Measurements from ENCODE around the gene SMARCD1. TPM values are rescaled to one million over a fixed set of nuclear protein-coding genes. Genes with fewer than 3 reads are reported as not detected.

Gene SMARCD1
- total and polyA plus RNA-seq, 9 of the 15 experiments (the other 6 are each of a cell fraction or from before 2014, with no cell fraction given): 0.86 to 91.7 (median 48.0) TPM

DNA sequence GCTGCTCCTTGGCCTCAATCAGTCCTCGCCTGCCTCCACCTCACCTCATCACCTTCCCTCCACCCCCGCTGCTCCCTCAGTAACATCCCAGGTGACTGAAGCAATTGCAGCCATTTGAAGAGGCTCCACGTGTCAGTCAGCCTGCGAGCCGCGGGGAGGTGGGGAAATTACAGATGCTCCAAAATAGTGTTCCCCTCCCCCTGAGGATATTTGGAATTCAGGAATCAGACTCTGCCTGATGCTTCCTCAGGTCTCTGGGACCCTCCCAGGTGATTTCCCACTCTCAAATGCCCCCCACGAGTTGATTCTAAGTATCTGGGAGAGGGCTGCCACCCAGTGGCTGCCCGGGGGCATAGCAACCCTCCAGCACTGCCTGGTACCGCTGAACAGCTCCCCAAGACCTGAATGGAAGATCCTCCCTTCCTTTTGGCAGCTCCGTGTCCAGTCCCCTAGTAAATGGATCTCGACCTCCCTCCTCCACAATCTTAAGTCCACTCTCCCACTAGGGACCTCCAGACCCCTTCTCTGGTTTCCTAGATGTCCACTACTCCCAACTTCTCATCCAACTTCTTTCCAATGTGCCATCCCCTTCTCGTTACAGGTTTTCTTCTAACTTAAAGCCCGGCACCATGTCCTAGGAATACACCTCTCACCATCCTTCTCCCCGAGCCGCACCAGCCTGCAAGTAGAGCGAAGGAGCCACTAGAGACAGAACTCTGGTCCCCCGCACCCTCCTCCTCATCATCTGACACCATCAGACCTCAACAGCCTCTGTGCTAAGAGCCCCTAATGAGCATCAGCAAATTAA lies 29.1 kb upstream of the SMARCD1 start (continued):
- TF ChIP-seq JUN (IDR thresholded peaks at IDR 0.05; ENCODE audit: borderline replicate concordance, low read depth, low read length): 0 out of 2 replicates have a peak, but pooled peaks have one; percentile 18
- no peak for TF ChIP-seq JUN (CRISPR knock-in tag; IDR thresholded peaks at IDR 0.05; ENCODE audit: borderline replicate concordance)
- no peak for TF ChIP-seq TAF1 (IDR thresholded peaks at IDR 0.05; ENCODE audit: control insufficient read depth, extremely low read depth, insufficient read depth, low read length, severe bottlenecking)
- TF ChIP-seq, protein P1, sequence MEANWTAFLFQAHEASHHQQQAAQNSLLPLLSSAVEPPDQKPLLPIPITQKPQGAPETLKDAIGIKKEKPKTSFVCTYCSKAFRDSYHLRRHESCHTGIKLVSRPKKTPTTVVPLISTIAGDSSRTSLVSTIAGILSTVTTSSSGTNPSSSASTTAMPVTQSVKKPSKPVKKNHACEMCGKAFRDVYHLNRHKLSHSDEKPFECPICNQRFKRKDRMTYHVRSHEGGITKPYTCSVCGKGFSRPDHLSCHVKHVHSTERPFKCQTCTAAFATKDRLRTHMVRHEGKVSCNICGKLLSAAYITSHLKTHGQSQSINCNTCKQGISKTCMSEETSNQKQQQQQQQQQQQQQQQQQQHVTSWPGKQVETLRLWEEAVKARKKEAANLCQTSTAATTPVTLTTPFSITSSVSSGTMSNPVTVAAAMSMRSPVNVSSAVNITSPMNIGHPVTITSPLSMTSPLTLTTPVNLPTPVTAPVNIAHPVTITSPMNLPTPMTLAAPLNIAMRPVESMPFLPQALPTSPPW (CRISPR knock-in tag; IDR thresholded peaks at IDR 0.05): 0 out of 2 replicates have a peak, but pooled peaks have one; percentile 30
- no peak for TF ChIP-seq TRIM24 (IDR thresholded peaks at IDR 0.05)
- peak; percentile 53; the same call in 1 of the 2 replicates for TF ChIP-seq CTBP1 (IDR thresholded peaks at IDR 0.05; ENCODE audit: borderline replicate concordance)
- no peak for TF ChIP-seq NFIC (IDR thresholded peaks at IDR 0.05)
- TF ChIP-seq, protein P2, sequence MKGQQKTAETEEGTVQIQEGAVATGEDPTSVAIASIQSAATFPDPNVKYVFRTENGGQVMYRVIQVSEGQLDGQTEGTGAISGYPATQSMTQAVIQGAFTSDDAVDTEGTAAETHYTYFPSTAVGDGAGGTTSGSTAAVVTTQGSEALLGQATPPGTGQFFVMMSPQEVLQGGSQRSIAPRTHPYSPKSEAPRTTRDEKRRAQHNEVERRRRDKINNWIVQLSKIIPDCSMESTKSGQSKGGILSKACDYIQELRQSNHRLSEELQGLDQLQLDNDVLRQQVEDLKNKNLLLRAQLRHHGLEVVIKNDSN (CRISPR knock-in tag; IDR thresholded peaks at IDR 0.05): peak; percentile 39; the same call in 1 of the 2 replicates
- TF ChIP-seq NBN (IDR thresholded peaks at IDR 0.05; ENCODE audit: low read depth): 0 out of 2 replicates have a peak, but pooled peaks have one; percentile 26
- TF ChIP-seq SMAD1 (IDR thresholded peaks at IDR 0.05; ENCODE audit: low read depth, low read length, partially characterized antibody): no peak
- TF ChIP-seq RAD21 (CRISPR knock-in tag; conservative IDR thresholded peaks at IDR 0.05 in 1 of 2, IDR thresholded peaks at IDR 0.05 in 1 of 2): peak; percentile 96 to 97
- 0 out of 2 replicates have a peak, but pooled peaks have one; percentile 15 for TF ChIP-seq CBFA2T3 (IDR thresholded peaks at IDR 0.05)
- TF ChIP-seq, protein P3, sequence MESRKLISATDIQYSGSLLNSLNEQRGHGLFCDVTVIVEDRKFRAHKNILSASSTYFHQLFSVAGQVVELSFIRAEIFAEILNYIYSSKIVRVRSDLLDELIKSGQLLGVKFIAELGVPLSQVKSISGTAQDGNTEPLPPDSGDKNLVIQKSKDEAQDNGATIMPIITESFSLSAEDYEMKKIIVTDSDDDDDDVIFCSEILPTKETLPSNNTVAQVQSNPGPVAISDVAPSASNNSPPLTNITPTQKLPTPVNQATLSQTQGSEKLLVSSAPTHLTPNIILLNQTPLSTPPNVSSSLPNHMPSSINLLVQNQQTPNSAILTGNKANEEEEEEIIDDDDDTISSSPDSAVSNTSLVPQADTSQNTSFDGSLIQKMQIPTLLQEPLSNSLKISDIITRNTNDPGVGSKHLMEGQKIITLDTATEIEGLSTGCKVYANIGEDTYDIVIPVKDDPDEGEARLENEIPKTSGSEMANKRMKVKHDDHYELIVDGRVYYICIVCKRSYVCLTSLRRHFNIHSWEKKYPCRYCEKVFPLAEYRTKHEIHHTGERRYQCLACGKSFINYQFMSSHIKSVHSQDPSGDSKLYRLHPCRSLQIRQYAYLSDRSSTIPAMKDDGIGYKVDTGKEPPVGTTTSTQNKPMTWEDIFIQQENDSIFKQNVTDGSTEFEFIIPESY (CRISPR knock-in tag; IDR thresholded peaks at IDR 0.05): 0 out of 2 replicates have a peak, but pooled peaks have one; percentile 23
- TF ChIP-seq YY1 (IDR thresholded peaks at IDR 0.05; ENCODE audit: borderline replicate concordance in 1 of 3, control insufficient read depth in 1 of 3, extremely low read depth in 1 of 3, insufficient read depth in 3 of 3, insufficient read length in 1 of 3, insufficient replicate concordance in 2 of 3, low read depth in 1 of 3, low read length in 2 of 3): peak in 1 of 3 experiments; percentile 60
- TF ChIP-seq, protein P4, sequence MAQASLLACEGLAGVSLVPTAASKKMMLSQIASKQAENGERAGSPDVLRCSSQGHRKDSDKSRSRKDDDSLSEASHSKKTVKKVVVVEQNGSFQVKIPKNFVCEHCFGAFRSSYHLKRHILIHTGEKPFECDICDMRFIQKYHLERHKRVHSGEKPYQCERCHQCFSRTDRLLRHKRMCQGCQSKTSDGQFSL (CRISPR knock-in tag; IDR thresholded peaks at IDR 0.05): no peak
- TF ChIP-seq, protein P4 (tag; IDR thresholded peaks at IDR 0.05): 0 out of 4 replicates have a peak, but pooled peaks of 1 of the 2 experiments have one; percentile 35
- TF ChIP-seq, protein P5, sequence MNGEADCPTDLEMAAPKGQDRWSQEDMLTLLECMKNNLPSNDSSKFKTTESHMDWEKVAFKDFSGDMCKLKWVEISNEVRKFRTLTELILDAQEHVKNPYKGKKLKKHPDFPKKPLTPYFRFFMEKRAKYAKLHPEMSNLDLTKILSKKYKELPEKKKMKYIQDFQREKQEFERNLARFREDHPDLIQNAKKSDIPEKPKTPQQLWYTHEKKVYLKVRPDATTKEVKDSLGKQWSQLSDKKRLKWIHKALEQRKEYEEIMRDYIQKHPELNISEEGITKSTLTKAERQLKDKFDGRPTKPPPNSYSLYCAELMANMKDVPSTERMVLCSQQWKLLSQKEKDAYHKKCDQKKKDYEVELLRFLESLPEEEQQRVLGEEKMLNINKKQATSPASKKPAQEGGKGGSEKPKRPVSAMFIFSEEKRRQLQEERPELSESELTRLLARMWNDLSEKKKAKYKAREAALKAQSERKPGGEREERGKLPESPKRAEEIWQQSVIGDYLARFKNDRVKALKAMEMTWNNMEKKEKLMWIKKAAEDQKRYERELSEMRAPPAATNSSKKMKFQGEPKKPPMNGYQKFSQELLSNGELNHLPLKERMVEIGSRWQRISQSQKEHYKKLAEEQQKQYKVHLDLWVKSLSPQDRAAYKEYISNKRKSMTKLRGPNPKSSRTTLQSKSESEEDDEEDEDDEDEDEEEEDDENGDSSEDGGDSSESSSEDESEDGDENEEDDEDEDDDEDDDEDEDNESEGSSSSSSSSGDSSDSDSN (IDR thresholded peaks at IDR 0.05; ENCODE audit: borderline replicate concordance in 1 of 2, low read depth in 2 of 2, low read length in 2 of 2): no peak

Data from K562 (cell line).